Suprapubic skin (tissue), 3 donors: ENCODE data around the gene HASPIN.

Source experiments
- EP300 ChIP-seq: sonication (generic); formaldehyde crosslinking; IDR thresholded peaks from one replicate; pipeline ENCODE4 v1.6.1; 2017; ENCODE audit warnings: antibody characterized with exemption
- TF ChIP-seq, protein P1 (sequence below), 2 donors: fragments of 200-600 bp in 1 of 2; fragments of 450-650 bp in 1 of 2; sonication (generic) in 1 of 2; IDR thresholded peaks; one replicate each; pipeline ENCODE4 v1.5.1; 2016 to 2019; ENCODE audit warnings: antibody characterized with exemption in 2 of 2, mild to moderate bottlenecking in 1 of 2, moderate library complexity in 1 of 2

DNA sequence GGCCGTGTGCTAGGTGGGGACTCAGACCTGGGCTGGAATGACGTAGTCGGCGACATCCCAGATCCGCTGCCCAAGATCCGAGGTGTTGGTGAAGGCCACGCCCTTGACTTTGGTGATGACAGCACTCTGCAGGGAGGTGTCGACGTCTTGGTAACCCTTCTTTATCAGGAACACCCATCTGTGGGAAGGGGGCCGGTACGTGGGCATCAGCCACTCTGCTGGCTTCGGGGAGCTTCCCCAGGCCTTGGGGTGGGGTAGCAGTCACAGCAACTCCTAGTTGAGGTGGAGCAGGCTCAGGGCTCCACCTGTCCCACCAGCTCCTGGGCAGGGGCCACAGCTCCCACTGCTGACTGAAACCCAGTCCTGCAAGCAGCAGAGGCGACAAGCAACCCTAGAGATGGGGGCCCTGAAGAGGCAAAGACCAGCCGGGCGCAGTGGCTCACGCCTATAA, 32.1 kb upstream of the HASPIN start:
- TF ChIP-seq, protein P1, sequence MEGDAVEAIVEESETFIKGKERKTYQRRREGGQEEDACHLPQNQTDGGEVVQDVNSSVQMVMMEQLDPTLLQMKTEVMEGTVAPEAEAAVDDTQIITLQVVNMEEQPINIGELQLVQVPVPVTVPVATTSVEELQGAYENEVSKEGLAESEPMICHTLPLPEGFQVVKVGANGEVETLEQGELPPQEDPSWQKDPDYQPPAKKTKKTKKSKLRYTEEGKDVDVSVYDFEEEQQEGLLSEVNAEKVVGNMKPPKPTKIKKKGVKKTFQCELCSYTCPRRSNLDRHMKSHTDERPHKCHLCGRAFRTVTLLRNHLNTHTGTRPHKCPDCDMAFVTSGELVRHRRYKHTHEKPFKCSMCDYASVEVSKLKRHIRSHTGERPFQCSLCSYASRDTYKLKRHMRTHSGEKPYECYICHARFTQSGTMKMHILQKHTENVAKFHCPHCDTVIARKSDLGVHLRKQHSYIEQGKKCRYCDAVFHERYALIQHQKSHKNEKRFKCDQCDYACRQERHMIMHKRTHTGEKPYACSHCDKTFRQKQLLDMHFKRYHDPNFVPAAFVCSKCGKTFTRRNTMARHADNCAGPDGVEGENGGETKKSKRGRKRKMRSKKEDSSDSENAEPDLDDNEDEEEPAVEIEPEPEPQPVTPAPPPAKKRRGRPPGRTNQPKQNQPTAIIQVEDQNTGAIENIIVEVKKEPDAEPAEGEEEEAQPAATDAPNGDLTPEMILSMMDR (IDR thresholded peaks at IDR 0.05) = no peak
- TF ChIP-seq EP300 = no peak
